GM06990 (cell line): ENCODE measurements around the gene CCNY.
A peak's percentile ranks its signal among the peaks of the same experiment; 100 is the strongest.
"Not testable (repeated sequence)": the region's sequence is repeated elsewhere in the genome, so short reads cannot be mapped to it uniquely, and the experiment has no call there.

ENCODE experiments used
- DNase-seq: peaks from one replicate; pipeline ENCODE4 v3.0.0-alpha.2; 2011; ENCODE audit not compliant: insufficient read length; ENCODE audit errors: extremely low read depth
- H3K27me3 ChIP-seq: replicated peaks from 2 replicates; pipeline ENCODE4 v1.6.0; 2011; ENCODE audit warnings: low read length; ENCODE audit not compliant: control insufficient read depth, insufficient read depth
- H3K36me3 ChIP-seq: 2 replicates; pipeline ENCODE4 v1.5.1; 2011; ENCODE audit warnings: low read length; ENCODE audit not compliant: control insufficient read depth, insufficient read depth
- H3K4me3 ChIP-seq: replicated peaks from 2 replicates; pipeline ENCODE4 v1.5.1; 2011; ENCODE audit warnings: low read depth, mild to moderate bottlenecking, control low read depth, low read length
- CTCF ChIP-seq: IDR thresholded peaks from 2 replicates; pipeline ENCODE4 v1.5.1; 2011; ENCODE audit warnings: low read length, control low read depth, mild to moderate bottlenecking, inconsistent platforms; ENCODE audit not compliant: insufficient read depth, poor library complexity, severe bottlenecking

The CCNY gene

DNA sequence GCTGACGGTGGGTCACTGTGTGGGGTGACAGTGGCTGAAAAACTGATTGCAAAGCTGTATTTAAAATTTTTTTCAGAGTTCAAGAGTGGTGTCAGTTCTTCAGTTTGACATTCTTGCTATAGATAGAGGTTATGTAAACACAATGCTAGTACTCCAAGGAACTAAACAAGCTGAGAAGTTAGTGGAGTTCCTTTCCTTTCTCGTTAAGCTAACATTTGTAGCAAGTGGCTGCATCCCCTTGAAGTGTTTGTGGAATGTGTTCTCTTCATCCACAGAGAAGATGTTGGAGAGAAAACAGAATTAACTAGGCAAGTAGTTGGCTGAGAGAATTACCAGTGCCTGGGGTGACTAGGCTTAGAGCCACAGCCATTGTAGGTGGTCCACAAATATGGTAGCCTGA is 15.8 kb downstream of the CCNY start:
- Histone ChIP-seq H3K36me3 (no peaks in the 10 kb centered on the region), H3K27me3 (no peaks in the 10 kb centered on the region), H3K4me3 (no peak overlapping the region)
- no peak for TF ChIP-seq CTCF
- DNase-seq: no peak

DNA sequence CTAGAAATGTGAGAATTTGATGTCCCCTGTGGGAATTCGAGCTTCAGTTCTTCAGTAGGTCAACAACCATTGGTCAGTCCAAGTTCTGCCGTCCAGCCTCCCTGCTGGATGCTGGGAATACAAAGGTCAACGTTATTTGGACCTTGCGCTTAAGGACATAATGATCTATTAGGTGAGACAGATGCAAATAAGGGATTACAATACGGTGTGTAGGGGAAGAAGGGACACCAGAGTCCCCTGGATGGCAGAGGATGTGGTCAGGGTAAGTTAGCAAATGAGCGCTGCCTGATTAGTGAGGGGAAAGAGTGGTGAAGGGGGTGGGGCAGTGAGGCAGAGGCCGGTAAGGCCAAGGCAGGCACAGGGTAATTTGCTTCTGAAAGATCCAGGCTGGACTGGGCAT is 16.2 kb downstream of the CCNY start:
- DNase-seq: no peak
- no peak for TF ChIP-seq CTCF
- H3K4me3 ChIP-seq: no peak overlapping the region
- no peaks in the 10 kb centered on the region for H3K36me3 ChIP-seq
- H3K27me3 ChIP-seq: no peaks in the 10 kb centered on the region

DNA sequence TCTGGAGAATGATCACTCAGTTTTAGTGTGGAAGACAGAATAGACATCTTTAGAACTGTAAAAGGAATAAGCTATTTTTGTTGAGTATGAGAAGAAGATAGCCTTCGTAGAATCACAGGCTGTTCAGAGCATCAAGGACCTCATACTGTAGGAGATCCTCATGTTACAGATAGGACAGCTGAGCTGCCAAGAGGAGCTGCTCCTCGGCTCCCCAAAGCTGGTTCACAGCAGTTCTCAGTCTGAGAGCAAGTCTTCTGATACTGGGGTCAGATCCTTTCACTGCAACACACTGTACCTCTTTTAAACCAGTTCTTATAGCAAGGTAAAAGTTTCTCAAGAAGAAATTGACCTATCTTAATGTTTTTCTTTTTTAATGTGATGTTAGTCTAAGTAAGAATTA is 17.1 kb downstream of the CCNY start:
- TF ChIP-seq CTCF: no peak
- DNase-seq: no peak
- Histone ChIP-seq H3K27me3 (no peaks in the 10 kb centered on the region), H3K36me3 (no peaks in the 10 kb centered on the region), H3K4me3 (no peak overlapping the region)

GRCh38 chr10:35353805-35354204 is 17.5 kb downstream of the CCNY start:
- no peaks in the 10 kb centered on the region for H3K36me3 ChIP-seq
- DNase-seq: no peak
- H3K4me3 ChIP-seq: no peak overlapping the region
- TF ChIP-seq CTCF: no peak
- H3K27me3 ChIP-seq: no peaks in the 10 kb centered on the region

DNA sequence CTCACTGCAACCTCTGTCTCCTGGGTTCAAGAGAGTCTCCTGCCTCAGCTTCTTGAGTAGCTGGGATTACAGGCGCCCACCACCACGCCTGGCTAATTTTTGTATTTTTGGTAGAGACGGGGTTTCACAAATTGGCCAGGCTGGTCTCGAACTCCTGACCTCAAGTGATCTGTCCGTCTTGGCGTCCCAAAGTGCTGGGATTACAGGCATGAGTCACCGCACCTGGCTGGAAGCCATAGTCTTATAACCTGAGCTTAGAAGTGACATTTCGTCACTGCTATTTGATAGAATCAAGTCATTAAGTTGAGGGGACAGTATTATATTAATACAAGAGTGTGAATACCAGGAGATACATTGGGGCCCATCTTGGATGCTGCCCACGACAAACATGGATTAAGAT is 17.9 kb downstream of the CCNY start:
- not testable (repeated sequence) for DNase-seq, H3K27me3 ChIP-seq, H3K36me3 ChIP-seq, H3K4me3 ChIP-seq

GRCh38 chr10:35355971-35356724 is 19.8 kb downstream of the CCNY start:
- no peak for TF ChIP-seq CTCF
- DNase-seq: peak; percentile 72
- Histone ChIP-seq H3K27me3 (no peaks in the 10 kb centered on the region), H3K4me3 (no peak overlapping the region), H3K36me3 (no peaks in the 10 kb centered on the region; the same call in 1 of the 2 replicates)
